ENCODE measurements around the gene TFAP2B.

DNA sequence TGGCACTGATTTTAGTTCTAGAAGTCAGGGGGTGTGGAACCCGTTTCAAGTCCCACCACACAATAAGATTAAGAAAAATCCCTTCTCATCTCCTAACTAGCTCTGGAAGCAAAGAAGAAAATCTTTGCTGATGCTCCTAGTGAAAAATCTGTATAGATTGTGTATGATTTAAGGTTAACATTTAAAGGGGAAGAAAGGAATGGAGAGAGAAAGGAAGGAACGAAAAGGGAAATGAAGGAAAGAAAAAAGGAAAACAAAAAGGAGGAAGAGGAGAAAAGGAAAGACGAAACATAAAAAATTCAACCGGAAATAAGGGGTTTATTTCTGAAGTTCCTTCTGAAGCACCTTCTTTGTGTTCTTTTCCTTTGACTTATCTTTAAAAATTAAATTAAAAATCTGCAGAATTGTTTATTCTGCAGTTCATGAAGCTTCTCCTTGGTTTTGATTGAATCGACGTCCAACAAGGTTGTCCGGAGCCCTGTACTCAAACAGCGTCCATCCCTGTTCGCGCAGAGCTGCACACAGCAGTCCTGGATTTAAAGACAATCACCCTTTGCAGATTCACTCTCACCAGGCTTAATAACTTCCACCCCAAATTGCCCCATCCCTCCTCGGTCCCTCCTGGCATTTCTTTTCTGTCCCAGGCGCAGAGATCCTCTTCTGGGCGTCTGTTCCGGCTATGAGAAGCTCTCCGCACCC is 1.6 kb upstream of the TFAP2B start:
- TF ChIP-seq, protein P1, sequence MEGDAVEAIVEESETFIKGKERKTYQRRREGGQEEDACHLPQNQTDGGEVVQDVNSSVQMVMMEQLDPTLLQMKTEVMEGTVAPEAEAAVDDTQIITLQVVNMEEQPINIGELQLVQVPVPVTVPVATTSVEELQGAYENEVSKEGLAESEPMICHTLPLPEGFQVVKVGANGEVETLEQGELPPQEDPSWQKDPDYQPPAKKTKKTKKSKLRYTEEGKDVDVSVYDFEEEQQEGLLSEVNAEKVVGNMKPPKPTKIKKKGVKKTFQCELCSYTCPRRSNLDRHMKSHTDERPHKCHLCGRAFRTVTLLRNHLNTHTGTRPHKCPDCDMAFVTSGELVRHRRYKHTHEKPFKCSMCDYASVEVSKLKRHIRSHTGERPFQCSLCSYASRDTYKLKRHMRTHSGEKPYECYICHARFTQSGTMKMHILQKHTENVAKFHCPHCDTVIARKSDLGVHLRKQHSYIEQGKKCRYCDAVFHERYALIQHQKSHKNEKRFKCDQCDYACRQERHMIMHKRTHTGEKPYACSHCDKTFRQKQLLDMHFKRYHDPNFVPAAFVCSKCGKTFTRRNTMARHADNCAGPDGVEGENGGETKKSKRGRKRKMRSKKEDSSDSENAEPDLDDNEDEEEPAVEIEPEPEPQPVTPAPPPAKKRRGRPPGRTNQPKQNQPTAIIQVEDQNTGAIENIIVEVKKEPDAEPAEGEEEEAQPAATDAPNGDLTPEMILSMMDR (conservative IDR thresholded peaks at IDR 0.05; ENCODE audit: low read length) = no peak
- no peak for TF ChIP-seq EZH2phosphoT487 (IDR thresholded peaks at IDR 0.05; ENCODE audit: borderline replicate concordance)

Data from Loucy (cell line).